ENCODE results near the gene COL12A1.

COL12A1 gene

DNA sequence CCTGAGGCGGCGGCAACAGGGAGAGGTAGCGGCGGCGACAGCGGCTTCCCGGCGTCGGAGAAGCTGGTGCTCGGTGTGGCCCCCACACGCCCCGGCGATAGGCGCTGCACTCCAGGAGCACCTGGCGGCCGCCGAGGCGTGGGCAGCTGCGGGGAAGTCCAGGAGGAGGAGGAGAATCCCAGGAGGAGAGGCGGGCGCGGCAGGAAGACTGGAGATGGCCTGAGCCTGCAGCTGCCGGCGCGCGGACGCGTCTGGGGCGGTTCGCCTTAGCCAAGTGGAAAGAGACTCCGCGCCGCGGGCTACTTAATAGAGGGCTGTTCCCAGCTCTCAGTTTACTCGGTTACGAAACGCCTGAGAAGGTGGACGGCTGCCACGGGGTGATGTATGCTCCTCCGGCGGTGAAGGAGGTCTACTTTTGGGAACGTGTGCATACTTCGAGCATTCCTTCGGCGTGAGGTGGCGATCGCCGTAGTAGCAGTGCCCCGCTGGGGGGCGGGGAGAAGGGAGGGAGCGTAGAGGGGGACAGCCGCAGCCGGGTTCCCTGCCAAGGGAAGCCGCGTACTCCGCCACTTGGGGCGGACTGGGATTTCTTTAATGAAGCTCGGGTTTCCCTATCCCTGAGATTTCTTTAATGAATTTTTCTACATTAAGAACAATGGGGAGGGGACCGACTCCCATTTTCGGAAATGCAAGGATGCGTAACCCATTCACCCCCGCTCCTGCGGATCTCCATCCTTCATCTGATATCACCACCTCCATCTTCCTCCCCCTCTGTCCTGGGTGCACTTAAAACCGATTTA is at the start of gene COL12A1:
COL12A1 (minus strand) TSS at position 278 of the 800 bp plus-strand sequence. CDS start 3,261 bp downstream, outside the sequence.
- intact Hi-C loops (cut with DNase I) = loop anchor here (5.0 kb wide), 3 partner anchors 799 to 1349 kb away; no protein-coding TSS in a partner anchor
- DNase-seq = peak in 6 of 10 donors; percentile 18 to 89 (median 64)

DNA sequence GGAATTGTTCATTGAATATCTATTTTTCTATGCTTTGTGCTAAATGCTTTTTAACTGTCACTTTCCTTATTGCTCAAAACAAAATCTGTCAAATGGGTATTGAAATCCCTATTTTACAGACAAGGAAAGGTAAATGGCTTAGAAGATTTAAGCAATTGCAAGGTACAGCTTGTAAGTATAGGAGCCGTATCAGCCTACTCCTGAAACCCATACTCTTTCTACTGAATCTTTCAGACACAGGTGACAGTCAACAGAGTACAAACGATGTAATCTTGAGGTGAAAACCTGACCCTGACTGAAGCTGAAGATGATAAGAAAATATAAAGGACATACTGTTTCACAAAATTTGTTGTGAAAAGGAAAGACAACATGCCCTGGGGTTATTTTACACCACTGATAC is 44.7 kb upstream of the COL12A1 start:
- intact Hi-C loops (cut with DNase I) = no loop called here
- no peak for DNase-seq

DNA sequence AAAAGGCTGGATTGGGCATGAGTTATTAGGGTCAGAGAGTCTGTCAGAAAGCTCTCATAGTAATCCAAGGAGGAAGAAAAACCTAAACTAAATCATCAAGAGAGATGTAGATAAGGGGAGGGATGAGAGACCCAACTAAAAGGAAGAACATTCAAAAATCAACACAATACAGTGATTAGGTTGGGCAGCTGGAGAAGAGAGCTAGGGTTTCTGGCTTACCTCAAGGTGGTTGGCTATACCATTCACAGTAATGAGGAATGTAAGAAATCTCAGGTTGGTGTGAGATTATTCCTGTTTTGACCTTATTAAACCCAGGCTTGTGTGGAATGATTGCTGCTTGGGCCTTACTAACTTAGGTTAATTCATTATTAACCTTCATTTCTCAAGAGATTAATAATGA is 44.0 kb upstream of the COL12A1 start:
- intact Hi-C loops (cut with DNase I) = no loop called here
- no peak for DNase-seq

DNA sequence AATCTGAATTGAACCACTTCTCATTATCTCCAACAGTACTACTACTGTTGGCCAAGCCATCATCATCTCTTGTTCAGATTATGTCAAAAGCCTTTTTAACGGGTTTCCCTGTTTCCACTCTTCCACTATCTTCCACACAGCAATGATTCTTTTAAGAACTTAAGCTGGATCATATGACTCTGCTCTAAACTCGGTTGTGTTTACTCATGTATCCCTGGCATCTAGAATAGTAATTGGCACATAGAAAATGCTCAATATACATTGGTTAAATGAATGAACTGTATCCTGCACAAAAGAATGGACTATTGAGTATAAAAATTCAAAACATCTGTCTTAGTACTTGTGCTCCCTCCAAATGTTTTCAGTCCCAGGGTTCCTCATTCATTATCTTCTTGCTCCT is 40.5 kb upstream of the COL12A1 start:
- no peak for DNase-seq
- intact Hi-C loops (cut with DNase I) = no loop called here

DNA sequence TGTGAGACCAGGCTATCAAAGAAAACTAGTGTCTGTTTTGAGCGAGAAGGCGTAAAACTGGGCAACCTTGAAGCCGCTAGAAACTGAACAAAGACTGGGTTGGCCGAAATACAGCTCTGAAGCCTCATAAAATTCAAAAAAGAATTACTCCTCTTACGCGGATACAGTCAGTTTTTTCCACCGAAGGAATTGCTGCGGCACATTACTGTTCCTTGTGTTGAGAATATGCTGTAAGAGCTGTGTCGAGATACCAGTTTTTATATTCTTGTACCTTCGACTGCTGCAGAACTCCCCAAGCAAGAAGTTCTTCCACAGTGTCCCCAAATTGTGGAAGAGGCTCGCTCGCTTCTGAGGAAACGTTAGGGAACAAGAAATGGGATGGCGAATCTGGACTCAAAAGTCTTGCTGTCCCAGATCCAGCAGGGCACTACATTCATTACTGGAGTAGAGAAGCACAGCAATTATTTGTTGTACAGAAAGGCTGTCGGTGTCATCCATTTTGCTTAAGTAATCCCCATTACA is 38.3 kb upstream of the COL12A1 start:
- peak in 1 of 10 donors; percentile 10 for DNase-seq
- intact Hi-C loops (cut with DNase I) = no loop called here

DNA sequence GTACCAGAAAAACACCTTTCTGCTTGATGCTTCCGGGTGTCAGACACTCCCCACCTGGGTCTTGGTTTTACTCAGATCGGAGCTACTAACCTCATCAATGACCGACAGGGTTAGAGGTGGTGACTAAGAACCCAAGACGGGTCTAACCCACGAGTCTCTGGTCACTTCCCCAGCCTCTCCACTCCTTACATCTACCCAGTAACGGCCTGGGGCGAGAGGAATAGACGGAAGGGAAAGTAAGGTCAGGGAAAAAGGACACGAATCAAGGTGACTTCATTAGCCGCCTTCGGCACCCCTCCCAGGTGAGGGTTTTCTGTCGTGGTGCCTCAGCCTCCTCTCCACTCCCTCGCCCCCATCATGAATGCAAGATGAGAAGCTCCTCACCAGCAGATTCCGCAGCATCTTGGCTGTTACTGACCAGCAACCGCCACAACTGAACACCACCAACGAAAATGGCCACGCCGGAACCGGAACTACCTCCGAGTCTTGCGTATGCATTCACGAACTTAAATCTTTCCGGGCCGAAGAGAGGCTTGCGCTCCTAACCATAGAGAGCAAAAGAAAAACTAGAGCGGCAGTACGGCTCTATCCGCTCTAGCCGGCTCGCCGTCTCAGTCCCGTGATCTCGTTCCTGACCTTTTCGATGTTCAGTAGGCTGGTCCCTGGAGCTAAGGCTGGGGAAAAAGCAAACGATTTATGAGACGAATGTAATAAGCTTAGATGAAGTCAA is 37.6 kb upstream of the COL12A1 start, which contains the start of gene COX7A2:
COX7A2 (minus strand) TSS at position 469 of the 730 bp plus-strand sequence; CDS start at position 402, 67 bp downstream.
- intact Hi-C loops (cut with DNase I) = loop anchor here (2.0 kb wide), 1 partner anchor 41 kb away; the partner anchor contains the start of gene TMEM30A
- peak; percentile 86 to 99 (median 94) for DNase-seq

DNA sequence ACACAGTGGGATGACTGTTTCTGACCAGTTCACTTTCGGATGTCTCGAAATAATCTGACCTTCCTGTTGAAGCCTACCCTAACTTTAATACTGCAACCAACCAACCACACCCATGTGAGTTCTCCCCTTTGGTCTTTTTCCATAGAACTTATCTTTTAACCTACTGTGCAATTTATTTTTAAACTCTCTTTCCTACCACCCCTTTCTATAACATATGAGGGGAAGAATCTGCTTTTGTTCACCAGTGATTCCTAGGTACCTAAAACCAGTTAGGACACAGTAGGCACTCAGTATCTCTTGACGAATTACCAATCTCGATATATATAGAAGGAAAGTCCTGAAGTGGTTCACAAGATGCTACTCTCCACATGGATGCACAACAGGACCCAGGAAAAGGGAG is 30.8 kb upstream of the COL12A1 start:
- intact Hi-C loops (cut with DNase I) = no loop called here
- DNase-seq = no peak

DNA sequence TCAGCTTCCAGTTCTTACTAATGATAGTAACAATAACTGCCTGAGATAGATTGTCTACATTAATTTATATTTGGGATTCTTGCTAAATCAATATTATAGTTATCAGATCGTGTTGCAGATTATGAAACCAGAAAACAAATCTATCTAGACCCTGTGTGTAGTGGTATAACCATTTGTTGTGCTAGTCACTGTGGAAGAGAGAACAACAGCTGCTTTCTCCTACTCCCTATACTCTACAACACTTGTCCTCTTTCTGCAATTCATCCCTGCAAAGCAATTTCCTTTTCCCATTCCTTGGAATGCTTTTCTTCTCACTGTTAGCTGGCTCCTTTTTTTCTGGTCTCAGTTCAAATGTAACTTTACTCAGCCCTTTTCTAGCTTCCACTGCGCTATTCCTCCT is 29.4 kb upstream of the COL12A1 start:
- intact Hi-C loops (cut with DNase I) = no loop called here
- no peak for DNase-seq

DNA sequence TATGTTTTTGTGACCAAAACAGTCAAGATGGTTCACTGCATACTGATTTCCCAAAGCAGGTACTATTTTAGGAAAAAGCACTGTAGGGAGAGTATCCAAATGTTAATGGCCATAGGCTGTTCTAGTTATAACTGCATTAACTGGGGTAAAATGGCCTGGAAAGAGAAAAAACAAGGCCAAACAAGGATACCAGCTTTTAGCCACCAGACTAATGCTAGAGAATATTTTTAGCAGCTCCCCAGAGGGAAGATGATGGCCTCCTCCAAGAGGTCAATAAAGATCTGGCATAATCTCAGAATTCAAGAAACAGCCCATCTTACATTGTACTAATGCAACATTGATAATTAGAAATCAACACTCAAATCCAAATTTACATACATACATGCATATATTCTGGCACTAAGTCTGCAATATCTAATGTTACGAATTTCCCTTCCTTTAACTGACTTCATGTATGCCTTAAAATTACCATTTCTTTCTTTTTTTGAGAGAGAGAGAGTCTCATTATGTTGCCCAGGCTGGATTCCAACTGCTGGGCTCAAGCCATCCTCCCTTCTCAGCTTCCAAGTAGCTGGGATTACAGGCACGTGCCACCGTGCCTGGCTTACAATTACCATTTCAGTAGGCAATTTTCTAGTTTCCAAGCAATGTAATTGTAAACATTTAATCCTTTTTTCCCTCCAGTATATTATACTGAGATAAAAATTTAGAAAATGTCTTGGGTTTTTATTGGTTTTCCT is 28.4 kb upstream of the COL12A1 start:
- peak in 7 of 10 donors; percentile 21 to 87 (median 31) for DNase-seq

DNA sequence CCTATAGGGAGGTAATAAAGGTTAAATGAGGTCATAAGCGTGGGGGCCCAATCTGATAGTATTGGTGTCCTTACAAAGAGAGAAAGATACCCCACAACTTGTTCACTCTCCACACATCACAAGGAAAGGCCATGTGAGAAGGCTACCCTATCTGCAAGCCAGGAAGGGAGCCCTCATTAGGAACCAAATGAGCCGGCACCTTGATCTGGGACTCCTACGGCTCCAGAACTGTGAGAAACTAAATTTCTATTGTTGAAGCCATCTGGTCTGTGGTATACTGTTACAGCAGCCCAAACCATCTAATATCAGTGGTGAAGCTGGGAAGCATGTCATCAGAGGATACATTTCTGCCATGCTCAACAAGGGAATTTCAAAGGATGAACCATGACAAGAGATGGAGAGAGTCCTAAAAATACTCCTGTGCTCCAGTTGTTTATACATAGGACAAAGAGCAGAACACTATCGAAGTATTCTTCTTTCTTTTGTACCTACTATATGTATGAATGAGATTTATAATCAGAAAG is 27.3 kb upstream of the COL12A1 start:
- no peak for DNase-seq
- intact Hi-C loops (cut with DNase I) = no loop called here

More for the DNA sequence above, 28.4 kb upstream of the COL12A1 start:
- intact Hi-C loops (cut with DNase I) = no loop called here

DNA sequence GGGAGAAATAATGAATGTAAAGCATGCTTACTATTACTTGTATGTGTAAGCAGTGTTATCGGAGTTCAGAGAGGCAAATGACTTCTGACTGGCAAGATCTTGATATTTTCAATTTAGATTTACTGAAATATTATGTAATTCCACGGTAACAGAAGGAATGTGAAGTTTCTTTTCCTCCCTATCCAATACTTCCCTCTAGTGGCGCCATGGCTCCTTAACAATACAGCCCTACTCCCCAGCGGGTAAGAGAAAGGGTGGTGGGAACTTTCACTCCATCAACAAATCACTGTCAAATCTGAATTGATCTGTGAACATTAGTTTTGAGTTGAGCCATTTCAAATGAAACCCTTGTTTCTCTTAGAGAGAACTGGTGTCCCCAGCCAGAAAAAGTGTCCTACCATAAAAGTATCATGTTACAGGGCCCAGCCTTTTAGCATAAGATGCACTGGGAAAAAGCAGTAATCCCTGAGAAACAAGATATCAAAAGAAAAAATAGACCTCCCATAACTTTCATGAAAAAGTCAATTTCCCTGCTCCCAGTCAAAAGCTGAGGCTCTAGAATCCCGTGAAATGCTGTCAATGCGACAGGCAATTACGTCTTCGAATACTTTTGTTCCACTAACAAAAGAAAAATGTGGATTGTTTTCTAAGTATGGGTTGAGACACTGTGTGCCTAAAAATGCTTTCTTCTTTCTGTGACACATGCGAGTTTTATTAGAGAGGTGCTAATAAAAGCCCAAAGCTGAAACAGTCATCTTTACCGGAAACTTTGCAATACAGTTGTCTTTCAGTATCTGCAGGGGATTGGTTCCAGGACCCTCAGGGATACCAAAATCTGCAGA is 24.9 kb upstream of the COL12A1 start:
- intact Hi-C loops (cut with DNase I) = no loop called here
- no peak for DNase-seq

DNA sequence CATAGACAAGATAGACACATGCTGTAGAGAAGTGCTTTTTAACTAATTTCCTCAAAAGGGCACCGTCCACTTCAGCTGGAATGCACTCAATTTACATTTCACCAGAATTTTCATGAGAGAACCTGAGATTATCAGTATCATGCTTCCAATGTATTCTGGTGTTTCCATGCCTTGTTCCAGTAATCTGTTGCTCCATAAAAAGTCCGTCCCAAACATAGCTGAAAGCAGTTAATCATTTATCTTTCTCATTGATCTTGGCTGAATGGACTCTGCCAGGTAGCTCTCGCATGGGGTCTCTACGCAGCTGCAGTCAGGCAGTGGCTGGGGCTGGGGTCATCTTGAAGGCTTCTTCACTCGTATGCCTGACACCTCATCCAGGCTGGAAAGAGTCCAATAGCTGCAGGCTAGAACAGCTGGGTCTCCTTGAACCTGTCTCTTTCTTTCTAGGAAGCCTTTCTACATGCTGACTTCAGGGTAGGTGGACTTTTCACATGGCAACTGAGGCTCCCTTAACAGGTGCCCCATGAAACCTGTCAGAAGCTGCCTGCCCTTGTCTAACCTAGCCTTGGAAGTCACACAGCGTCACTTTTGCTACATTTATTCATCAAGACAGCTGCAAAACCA is 18.6 kb upstream of the COL12A1 start:
- intact Hi-C loops (cut with DNase I) = no loop called here
- DNase-seq = no peak

DNA sequence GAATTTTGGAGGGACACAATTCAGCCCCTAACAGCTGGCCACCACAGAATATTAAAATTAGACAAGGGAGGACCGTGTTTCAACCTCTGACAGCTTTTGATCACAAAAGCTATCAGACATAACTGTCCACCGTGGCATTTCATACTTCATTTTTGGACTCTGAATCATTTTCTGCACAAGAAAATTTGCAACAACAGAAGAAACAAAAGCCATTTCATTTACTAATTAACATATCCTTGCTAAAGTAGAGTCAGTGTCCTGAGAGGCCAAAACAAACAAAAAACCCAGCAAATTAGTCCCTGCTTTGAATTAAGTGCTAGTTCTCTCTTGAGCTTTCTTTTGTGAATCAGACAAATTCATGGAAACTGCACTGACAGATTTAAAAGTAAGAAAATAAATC is 17.6 kb upstream of the COL12A1 start:
- no peak for DNase-seq
- intact Hi-C loops (cut with DNase I) = no loop called here

DNA sequence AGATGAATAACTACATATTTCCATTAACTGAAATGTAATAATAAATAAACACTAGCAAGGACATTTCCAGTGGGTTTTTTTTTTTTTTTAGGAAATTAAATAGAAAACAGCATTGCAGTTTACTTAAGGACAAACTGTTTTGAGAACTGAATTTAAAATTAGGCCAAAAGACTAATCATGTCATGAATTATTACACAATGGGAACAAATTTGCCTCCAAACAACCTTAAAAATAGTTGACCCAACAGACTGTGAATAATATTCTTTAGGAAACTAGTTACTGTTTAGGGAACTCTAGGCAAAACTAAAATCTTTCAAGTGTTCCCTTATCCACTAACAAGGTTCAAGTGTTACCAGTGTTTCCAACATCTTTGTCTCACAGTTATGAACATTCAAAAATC is 16.4 kb upstream of the COL12A1 start:
- intact Hi-C loops (cut with DNase I) = no loop called here
- no peak for DNase-seq

DNA sequence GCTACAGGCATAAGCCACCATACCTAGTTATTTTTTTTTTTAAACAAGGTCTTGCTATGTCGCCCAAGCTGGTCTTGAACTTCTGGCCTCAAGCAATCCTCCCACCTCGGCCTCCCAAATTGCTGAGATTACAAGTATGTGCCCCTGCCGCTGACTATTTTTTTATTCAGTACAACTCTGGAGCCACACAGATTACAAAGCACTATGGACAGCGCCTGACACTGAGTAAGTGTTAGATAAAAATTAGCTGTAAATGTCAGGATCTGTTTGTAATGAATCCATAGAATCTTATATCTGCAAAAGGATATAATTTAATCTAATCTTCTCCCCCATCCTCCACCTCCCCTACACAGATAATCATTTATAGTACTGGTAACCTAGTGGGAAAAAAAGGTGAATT is 15.3 kb upstream of the COL12A1 start:
- no peak for DNase-seq
- intact Hi-C loops (cut with DNase I) = no loop called here

DNA sequence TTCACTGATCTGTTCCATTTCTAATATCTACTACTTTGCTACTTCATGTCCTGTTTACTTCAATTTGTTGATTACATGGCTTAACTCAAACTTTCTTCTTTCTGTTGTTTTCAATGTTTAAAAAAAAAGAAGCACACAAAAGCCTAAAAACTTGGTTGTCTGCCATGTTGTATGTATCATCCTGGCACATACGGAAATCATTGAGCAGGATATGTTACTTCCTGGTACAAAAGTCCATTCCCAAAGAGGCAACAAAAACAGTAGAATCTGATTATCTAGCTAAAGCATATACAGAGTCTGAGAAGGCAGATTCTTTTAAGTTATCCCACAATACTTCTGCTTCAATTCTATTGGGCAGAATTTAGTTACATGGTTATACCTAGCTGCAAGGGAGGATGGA is 14.5 kb upstream of the COL12A1 start:
- intact Hi-C loops (cut with DNase I) = no loop called here
- DNase-seq = no peak

DNA sequence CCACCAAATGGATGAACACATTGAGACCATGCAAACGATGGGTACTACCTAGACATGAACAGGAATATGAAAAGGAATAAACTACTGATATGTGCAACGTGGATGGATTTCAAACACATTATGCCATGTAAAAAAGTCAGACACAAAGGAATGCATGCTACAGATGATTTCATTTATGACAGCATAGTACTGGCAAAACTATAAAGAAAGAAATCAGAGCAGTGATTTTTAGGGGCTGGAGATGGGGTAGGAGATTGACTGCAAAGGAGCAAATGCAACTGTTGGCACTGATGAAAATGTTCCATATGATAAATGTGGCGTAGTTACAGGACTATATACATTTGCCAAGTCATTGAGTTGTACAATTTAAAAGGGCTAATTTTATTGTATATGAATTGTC is 13.4 kb upstream of the COL12A1 start:
- no peak for DNase-seq
- intact Hi-C loops (cut with DNase I) = no loop called here

DNA sequence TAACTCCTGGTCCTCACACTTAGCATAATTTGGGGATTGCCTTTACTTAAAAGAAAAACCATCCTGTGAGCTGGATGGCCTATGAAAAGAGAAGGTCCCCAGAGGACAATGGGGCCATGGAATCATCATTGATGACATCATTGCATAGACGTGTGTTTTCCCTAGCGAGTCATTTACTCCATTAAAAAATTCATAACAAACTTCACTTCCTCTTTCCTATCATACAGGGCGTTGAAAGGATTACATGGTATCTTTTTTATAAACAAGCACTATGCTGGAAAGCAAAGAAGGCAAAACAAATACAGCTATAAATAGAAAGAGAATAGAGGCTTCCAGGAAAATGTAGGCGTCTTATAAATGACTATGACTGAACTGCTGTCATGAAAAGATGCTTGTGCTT is 11.3 kb upstream of the COL12A1 start:
- DNase-seq = no peak
- intact Hi-C loops (cut with DNase I) = no loop called here

DNA sequence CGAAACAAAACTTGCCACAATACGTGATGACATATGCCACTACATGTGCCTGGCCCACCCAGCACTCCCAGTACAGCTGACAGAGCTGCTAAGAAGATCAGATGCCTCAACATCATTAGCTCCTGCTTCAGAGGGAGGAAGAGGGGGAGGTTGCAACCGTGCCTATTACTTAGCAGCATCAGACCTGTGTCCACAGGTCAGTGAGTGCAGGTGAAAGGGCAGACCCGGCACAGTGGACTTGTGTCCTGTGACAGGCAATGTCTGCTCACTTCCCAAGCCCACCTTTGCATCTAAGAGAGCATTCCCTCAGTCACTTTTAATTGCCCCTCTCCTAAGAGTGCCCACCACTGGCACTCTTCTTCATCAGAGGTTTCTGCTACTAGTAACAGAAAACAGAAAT is 9.4 kb upstream of the COL12A1 start:
- intact Hi-C loops (cut with DNase I) = no loop called here

More for the DNA sequence above, 9.4 kb upstream of the COL12A1 start:
- no peak for DNase-seq

Data from posterior cingulate gyrus (tissue), 11 donors.